ENCODE results near the gene KIF9.
"Not testable (repeated sequence)": the region's sequence is repeated elsewhere in the genome, so short reads cannot be mapped to it uniquely, and the experiment has no call there.

Gene KIF9

GRCh38 chr3:47197287-47197686 is 85.3 kb downstream of the KIF9 start:
- Histone ChIP-seq H3K4me3 (no peak overlapping the region), H3K4me1 (no peaks in the 10 kb centered on the region), H3K9ac (no peak overlapping the region), H3K4me2 (no peak overlapping the region), H3K27ac (no peak overlapping the region), H3K9me3 (replicated peaks in 1 of 11) (no peaks in the 10 kb centered on the region), H4K20me1 (no peaks in the 10 kb centered on the region), H3K27me3 (no peaks in the 10 kb centered on the region), H3K36me3 (peaks cover 0 to 3% (median 0%) of the 10 kb centered on the region in 11 experiments; a peak in 2 of 22 replicates)
- TF ChIP-seq Cebpa-rat (IDR thresholded peaks at IDR 0.05) = no peak

- Histone ChIP-seq H3K27me3 (no peaks in the 10 kb centered on the region), H3K9me3 (replicated peaks in 1 of 11) (no peaks in the 10 kb centered on the region), H3K27ac (no peak overlapping the region), H3K4me2 (no peak overlapping the region), H3K36me3 (peaks cover 0 to 3% (median 0%) of the 10 kb centered on the region in 11 experiments; a peak in 2 of 22 replicates), H4K20me1 (no peaks in the 10 kb centered on the region), H3K9ac (no peak overlapping the region), H3K4me1 (no peaks in the 10 kb centered on the region), H3K4me3 (no peak overlapping the region)
- TF ChIP-seq Cebpa-rat (IDR thresholded peaks at IDR 0.05) = no peak
Observed at GRCh38 chr3:47194994-47195393, 87.6 kb downstream of the KIF9 start.

GRCh38 chr3:47193871-47194859 is 88.4 kb downstream of the KIF9 start:
- Histone ChIP-seq H3K4me3 (no peak overlapping the region), H3K27ac (no peak overlapping the region), H3K4me2 (no peak overlapping the region), H3K36me3 (peaks cover 0 to 3% (median 0%) of the 10 kb centered on the region in 11 experiments; a peak in 2 of 22 replicates), H3K9me3 (replicated peaks in 1 of 11) (no peaks in the 10 kb centered on the region), H3K4me1 (no peaks in the 10 kb centered on the region), H3K27me3 (no peaks in the 10 kb centered on the region), H4K20me1 (no peaks in the 10 kb centered on the region), H3K9ac (no peak overlapping the region)
- TF ChIP-seq Cebpa-rat (IDR thresholded peaks at IDR 0.05) = no peak

GRCh38 chr3:47186285-47186684 is 96.3 kb downstream of the KIF9 start:
- Histone ChIP-seq H3K4me3 (no peak overlapping the region), H3K27ac (no peak overlapping the region), H3K9ac (no peak overlapping the region), H3K36me3 (peaks cover 0 to 14% (median 1%) of the 10 kb centered on the region in 11 experiments; a peak in 3 of 22 replicates), H3K9me3 (replicated peaks in 1 of 11) (no peaks in the 10 kb centered on the region), H3K27me3 (no peaks in the 10 kb centered on the region), H4K20me1 (no peaks in the 10 kb centered on the region), H3K4me1 (no peaks in the 10 kb centered on the region), H3K4me2 (no peak overlapping the region)
- TF ChIP-seq Cebpa-rat (IDR thresholded peaks at IDR 0.05) = no peak

- not testable (repeated sequence) for H3K9me3 ChIP-seq (replicated peaks in 1 of 11); H3K27ac ChIP-seq; H3K27me3 ChIP-seq; H3K4me2 ChIP-seq; H3K4me1 ChIP-seq; H3K9ac ChIP-seq; H3K4me3 ChIP-seq; H4K20me1 ChIP-seq
- peaks cover 9 to 45% (median 20%) of the 10 kb centered on the region in 11 experiments; a peak in 18 of 22 replicates for H3K36me3 ChIP-seq
Observed at GRCh38 chr3:47181685-47182084, 100.9 kb downstream of the KIF9 start.

GRCh38 chr3:47180011-47180410 is 102.6 kb downstream of the KIF9 start:
- peaks cover 9 to 62% (median 27%) of the 10 kb centered on the region in 11 experiments; a peak in 19 of 22 replicates for H3K36me3 ChIP-seq
- not testable (repeated sequence) for H3K9ac ChIP-seq; H3K9me3 ChIP-seq (replicated peaks in 1 of 11); H3K27ac ChIP-seq; H3K4me2 ChIP-seq; H4K20me1 ChIP-seq; H3K27me3 ChIP-seq; H3K4me3 ChIP-seq; H3K4me1 ChIP-seq

Data from BLaER1 treated with 17β-estradiol and CSF1 and Interleukin-3, amounts not matched to agents 10 nM and 100 nM (cell line).